NCI-H2196 treated with DMSO at 0.1 percent for 48 hours (cell line): ENCODE measurements around the gene RAPGEF5.

Experiments used
- DNase-seq: peaks from one replicate; lab custom pipeline; 2025; ENCODE audit not compliant: unreplicated experiment; lab: John Stamatoyannopoulos, UW

RAPGEF5 gene

GRCh38 chr7:22317632-22318031 lies 39.3 kb downstream of the RAPGEF5 start:
- DNase-seq: no peak

GRCh38 chr7:22316914-22317313 lies 40.0 kb downstream of the RAPGEF5 start:
- no peak for DNase-seq

DNA sequence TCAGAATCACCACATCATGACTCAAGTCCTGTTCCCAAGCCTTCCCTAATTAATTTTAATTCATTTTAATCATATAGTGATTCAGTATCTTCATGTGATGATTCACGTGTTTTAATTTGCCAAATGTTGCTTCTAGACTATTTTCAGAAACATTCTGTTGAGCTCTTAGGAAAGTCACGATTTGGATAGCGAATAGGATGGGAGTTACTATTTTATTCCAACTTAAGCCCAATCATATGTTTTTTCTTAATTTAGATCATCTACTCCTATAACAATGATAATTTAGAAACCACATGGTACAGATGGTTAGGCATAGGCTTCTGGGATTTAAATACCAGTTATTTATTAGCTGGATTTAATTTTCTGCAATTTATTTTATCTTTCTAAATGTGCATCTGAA lies 49.1 kb downstream of the RAPGEF5 start:
- DNase-seq: no peak

DNA sequence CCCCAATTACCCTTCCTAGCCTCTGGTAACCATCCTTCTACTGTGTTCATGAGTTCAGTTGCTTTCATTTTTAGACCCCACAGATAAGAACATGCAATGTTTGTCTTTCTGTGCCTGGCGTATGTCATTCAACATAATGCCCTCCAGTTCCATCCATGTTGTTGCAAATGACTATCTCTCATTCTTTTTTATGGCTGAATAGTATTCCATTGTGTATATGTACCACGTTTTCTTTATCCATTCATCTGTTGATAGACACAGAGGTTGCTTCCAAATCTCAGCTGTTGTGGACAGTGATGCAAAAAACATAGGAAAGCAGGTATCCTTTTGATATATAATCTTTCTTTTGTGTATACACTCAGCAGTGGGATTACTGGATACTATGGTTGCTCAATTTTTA lies 51.2 kb downstream of the RAPGEF5 start:
- no peak for DNase-seq

- DNase-seq: no peak
Observed at GRCh38 chr7:22302951-22303423, 54.0 kb downstream of the RAPGEF5 start.

DNA sequence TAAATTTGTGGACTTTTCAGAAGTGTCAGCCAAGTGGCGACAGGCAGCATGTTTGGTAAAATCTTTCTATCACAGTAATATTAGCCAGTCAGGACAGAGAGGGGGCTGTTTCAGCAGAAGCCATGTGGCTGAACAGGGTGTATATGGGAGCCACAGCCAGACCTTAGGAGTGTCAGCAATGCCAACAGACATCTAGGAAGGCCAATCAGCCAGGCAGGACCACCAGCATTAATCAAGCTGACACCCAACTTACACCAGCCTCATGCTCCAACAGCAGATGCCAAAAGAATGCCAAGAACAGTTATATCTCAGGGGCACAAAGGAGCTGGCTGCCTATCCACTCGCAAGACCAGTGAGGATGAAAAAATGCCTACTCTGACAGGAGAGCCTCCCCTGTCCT lies 54.8 kb downstream of the RAPGEF5 start:
- no peak for DNase-seq

- no peak for DNase-seq
Observed at GRCh38 chr7:22301790-22302189, 55.2 kb downstream of the RAPGEF5 start.

GRCh38 chr7:22300839-22301238 lies 56.1 kb downstream of the RAPGEF5 start:
- no peak for DNase-seq

GRCh38 chr7:22296916-22297315 lies 60.0 kb downstream of the RAPGEF5 start:
- DNase-seq: no peak

- DNase-seq: no peak
Observed at GRCh38 chr7:22296265-22296566, 60.7 kb downstream of the RAPGEF5 start.

GRCh38 chr7:22295402-22296264 lies 61.3 kb downstream of the RAPGEF5 start:
- DNase-seq: no peak

- DNase-seq: no peak
Observed at GRCh38 chr7:22292531-22292930, 64.4 kb downstream of the RAPGEF5 start.

- no peak for DNase-seq
Observed at GRCh38 chr7:22291977-22292376, 65.0 kb downstream of the RAPGEF5 start.

- no peak for DNase-seq
Observed at GRCh38 chr7:22288202-22288601, 68.8 kb downstream of the RAPGEF5 start.

GRCh38 chr7:22287412-22287811 lies 69.5 kb downstream of the RAPGEF5 start:
- no peak for DNase-seq

GRCh38 chr7:22286436-22286835 lies 70.5 kb downstream of the RAPGEF5 start:
- DNase-seq: no peak

DNA sequence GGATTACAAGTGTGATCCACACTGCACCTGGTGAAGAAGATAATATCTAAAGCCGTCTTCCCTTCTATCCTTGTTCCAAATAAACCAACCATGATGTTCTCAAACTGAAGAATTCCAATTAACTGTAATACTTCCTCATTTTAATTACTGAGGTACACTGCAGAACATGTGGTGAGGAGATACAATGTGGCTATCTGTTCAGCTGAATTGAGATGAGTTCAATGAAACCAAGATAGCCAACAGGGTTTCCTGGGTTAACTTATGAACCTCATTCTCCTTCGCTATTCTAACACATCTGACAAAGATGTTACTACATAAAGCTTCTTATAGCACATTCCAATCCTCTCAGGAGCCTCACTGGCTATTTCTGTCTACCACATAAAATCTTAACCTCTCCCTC lies 75.5 kb downstream of the RAPGEF5 start:
- no peak for DNase-seq

GRCh38 chr7:22280031-22280430 lies 76.9 kb downstream of the RAPGEF5 start:
- DNase-seq: no peak

GRCh38 chr7:22278660-22279059 lies 78.3 kb downstream of the RAPGEF5 start:
- DNase-seq: no peak

DNA sequence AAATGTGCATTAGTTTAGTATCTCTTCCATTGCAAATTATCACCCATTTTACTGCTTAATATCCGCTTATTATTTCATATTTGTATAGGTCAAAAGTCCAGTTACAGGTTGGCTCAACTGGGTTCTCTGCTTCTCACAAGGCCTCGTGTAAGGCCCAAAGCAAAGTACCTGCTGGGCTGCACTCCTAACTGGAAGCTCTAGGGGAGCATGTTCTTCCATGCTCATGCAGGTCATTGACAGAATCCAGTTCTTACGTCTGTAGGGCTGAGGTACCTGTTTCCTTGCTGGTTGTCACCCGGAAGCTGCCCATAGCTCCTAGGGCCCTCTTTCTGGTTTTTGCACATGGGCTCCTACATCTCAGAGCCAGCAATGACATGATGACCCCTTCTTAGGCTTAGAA lies 79.6 kb downstream of the RAPGEF5 start:
- no peak for DNase-seq

DNA sequence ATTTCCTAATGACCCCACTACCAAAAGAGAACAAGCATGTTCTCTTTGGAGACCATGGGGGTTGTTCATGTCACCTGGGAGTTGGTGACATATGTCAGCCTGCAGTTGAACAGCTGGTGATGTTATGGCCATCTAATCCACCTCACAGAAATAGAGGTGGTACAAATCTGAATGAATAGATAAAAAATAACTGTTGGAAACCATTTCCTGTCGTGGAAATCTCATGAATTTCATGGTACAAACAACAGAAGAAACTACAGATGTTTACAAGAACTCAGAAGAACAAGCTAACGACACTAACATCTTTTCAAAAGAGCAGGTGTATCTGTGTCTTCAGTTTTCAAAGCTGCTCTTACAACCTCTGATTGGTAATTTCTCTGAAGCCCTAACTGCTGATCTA lies 81.3 kb downstream of the RAPGEF5 start:
- DNase-seq: no peak

- no peak for DNase-seq
Observed at GRCh38 chr7:22271311-22271710, 85.6 kb downstream of the RAPGEF5 start.

- DNase-seq: no peak
Observed at GRCh38 chr7:22270371-22270770, 86.6 kb downstream of the RAPGEF5 start.
